Fibroblast of lung (primary cell): Measurements from ENCODE around the gene MYL12A.

ENCODE experiments used
- EZH2 ChIP-seq: IDR thresholded peaks from 2 replicates; pipeline ENCODE4 v1.5.1; 2012; ENCODE audit warnings: low read length, control low read depth, mild to moderate bottlenecking; ENCODE audit errors: missing control alignments
- TF ChIP-seq, protein P1 (sequence below), 2 donors: IDR thresholded peaks in 1 of 2; conservative IDR thresholded peaks in 1 of 2; 1 replicate in 1 of 2; 2 replicates in 1 of 2; pipeline ENCODE4 v1.5.1; 2011 to 2012; ENCODE audit warnings: low read length in 2 of 2, control low read depth in 1 of 2, inconsistent platforms in 1 of 2, low read depth in 1 of 2, mild to moderate bottlenecking in 1 of 2

DNA sequence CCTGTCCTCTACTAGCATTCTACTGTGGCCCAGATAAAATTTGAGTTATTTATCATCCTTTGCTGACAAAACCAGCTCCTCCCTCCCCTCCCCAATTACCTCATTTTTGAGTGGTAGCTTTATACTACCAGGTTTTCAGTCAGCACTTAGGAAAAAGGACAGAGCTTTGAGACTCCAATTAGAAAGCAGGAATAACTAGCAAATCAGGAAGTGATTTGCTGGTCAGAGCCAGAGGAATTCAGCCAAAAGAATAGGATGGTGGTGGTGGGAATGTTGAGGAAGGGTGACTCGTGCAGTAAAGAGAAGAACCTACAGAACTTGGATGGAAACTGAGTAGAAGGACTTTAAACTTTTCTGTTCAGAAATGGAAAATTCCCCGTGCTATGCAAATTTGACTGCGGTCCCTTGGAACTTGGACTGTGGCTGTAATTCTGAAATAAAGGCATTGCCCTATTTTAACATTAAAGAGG is 18.0 kb downstream of the MYL12A start:
- TF ChIP-seq, protein P1, sequence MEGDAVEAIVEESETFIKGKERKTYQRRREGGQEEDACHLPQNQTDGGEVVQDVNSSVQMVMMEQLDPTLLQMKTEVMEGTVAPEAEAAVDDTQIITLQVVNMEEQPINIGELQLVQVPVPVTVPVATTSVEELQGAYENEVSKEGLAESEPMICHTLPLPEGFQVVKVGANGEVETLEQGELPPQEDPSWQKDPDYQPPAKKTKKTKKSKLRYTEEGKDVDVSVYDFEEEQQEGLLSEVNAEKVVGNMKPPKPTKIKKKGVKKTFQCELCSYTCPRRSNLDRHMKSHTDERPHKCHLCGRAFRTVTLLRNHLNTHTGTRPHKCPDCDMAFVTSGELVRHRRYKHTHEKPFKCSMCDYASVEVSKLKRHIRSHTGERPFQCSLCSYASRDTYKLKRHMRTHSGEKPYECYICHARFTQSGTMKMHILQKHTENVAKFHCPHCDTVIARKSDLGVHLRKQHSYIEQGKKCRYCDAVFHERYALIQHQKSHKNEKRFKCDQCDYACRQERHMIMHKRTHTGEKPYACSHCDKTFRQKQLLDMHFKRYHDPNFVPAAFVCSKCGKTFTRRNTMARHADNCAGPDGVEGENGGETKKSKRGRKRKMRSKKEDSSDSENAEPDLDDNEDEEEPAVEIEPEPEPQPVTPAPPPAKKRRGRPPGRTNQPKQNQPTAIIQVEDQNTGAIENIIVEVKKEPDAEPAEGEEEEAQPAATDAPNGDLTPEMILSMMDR (conservative IDR thresholded peaks at IDR 0.05 in 1 of 2, IDR thresholded peaks at IDR 0.05 in 1 of 2; ENCODE audit: low read depth in 1 of 2, low read length in 2 of 2), result no peak
- no peak for TF ChIP-seq EZH2
